ENCODE results near the gene CTU2. TPM values are rescaled to one million over a fixed set of nuclear protein-coding genes. Genes with fewer than 3 reads are reported as not detected.

Gene CTU2
- total and polyA plus RNA-seq, 10 of the 15 experiments (the other 5 are each of a cell fraction or from before 2014, with no cell fraction given): 0.32 to 44.5 (median 18.2) TPM

GRCh38 chr16:88696441-88696840, 9.9 kb upstream of the CTU2 start:
- no TSS peak for BruUV-seq (replicated peaks)
- POLR2A ChIA-PET: no interaction called here
- in situ Hi-C loops (cut with MboI): no loop called here
- DNase-seq (ENCODE audit: low read depth, low spot score) (no peak), FAIRE-seq (no peak), ATAC-seq (no peak)
- Histone ChIP-seq H3K9me3 (replicated peaks; ENCODE audit: control insufficient read depth, insufficient read depth, low read length) (no peaks in the 10 kb centered on the region), H3K36me3 (ENCODE audit: control insufficient read depth in 2 of 2, insufficient read depth in 2 of 2, low read length in 1 of 2) (peaks cover 0 to 7% of the 10 kb centered on the region in 2 experiments; a peak in 2 of 4 replicates), H3K27me3 (replicated peaks in 1 of 2; ENCODE audit: control insufficient read depth in 2 of 2, insufficient read depth in 2 of 2, low read length in 1 of 2) (no peaks in the 10 kb centered on the region), H3K4me1 (ENCODE audit: control insufficient read depth, insufficient read depth, low read length) (peaks cover 29% of the 10 kb centered on the region), H3K79me2 (ENCODE audit: control insufficient read depth, insufficient read depth, low read length) (peaks cover 6% of the 10 kb centered on the region), H3K4me2 (ENCODE audit: control insufficient read depth, insufficient read depth) (no peak overlapping the region), H3K9ac (ENCODE audit: control insufficient read depth, insufficient read depth, low read length) (no peak overlapping the region), H3K27ac (ENCODE audit: control insufficient read depth, insufficient read depth) (no peak overlapping the region), H4K20me1 (ENCODE audit: control insufficient read depth, insufficient read depth) (no peaks in the 10 kb centered on the region), H2AFZ (ENCODE audit: control insufficient read depth, low read depth, low read length) (no peak overlapping the region), H3K4me3 (no peak overlapping the region)
- CTCF ChIA-PET: interaction anchor here (0.6 kb wide), 1 partner anchor 46 kb away, joined by 3 read pairs; no protein-coding TSS in a partner anchor
- intact Hi-C loops (cut with micrococcal nuclease; ENCODE audit: unreplicated experiment): no loop called here
- WGBS (ENCODE audit: insufficient coverage, insufficient replicate concordance, low lambda C conversion rate, missing lambda C conversion rate): 86% methylated on average over 14 of the region's 14 CpGs
- RAD21 ChIA-PET (ENCODE audit: unreplicated experiment): no interaction called here
- SMC1A ChIA-PET (ENCODE audit: uncharacterized antibody, unreplicated experiment): no interaction called here
- TF ChIP-seq KAT2A (conservative IDR thresholded peaks at IDR 0.05; ENCODE audit: control insufficient read depth, low read depth, low read length) (no peak), ZNF24 (IDR thresholded peaks at IDR 0.05) (no peak), CBFB (IDR thresholded peaks at IDR 0.05; ENCODE audit: low read depth) (no peak), MTA2 (IDR thresholded peaks at IDR 0.05; ENCODE audit: low read depth) (no peak), EGR1 (IDR thresholded peaks at IDR 0.05; ENCODE audit: borderline replicate concordance in 1 of 2, low read depth in 2 of 2, low read length in 2 of 2) (no peak), HDAC2 (IDR thresholded peaks at IDR 0.05) (no peak), SMARCA5 (IDR thresholded peaks at IDR 0.05) (no peak), SIX5 (IDR thresholded peaks at IDR 0.05; ENCODE audit: low read depth, low read length, severe bottlenecking) (no peak), IRF4 (IDR thresholded peaks at IDR 0.05; ENCODE audit: low read depth, low read length) (no peak), SPI1 (IDR thresholded peaks at IDR 0.05; ENCODE audit: borderline replicate concordance, insufficient read depth, low read depth, low read length) (no peak), CBX5 (IDR thresholded peaks at IDR 0.05; ENCODE audit: low read depth) (no peak), ZBED1 (IDR thresholded peaks at IDR 0.05; ENCODE audit: borderline replicate concordance) (no peak), STAT1 (conservative IDR thresholded peaks at IDR 0.05) (no peak)
- TF ChIP-seq, protein P1, sequence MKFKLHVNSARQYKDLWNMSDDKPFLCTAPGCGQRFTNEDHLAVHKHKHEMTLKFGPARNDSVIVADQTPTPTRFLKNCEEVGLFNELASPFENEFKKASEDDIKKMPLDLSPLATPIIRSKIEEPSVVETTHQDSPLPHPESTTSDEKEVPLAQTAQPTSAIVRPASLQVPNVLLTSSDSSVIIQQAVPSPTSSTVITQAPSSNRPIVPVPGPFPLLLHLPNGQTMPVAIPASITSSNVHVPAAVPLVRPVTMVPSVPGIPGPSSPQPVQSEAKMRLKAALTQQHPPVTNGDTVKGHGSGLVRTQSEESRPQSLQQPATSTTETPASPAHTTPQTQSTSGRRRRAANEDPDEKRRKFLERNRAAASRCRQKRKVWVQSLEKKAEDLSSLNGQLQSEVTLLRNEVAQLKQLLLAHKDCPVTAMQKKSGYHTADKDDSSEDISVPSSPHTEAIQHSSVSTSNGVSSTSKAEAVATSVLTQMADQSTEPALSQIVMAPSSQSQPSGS (IDR thresholded peaks at IDR 0.05; ENCODE audit: low read length): no peak
- TF ChIP-seq, protein P2, sequence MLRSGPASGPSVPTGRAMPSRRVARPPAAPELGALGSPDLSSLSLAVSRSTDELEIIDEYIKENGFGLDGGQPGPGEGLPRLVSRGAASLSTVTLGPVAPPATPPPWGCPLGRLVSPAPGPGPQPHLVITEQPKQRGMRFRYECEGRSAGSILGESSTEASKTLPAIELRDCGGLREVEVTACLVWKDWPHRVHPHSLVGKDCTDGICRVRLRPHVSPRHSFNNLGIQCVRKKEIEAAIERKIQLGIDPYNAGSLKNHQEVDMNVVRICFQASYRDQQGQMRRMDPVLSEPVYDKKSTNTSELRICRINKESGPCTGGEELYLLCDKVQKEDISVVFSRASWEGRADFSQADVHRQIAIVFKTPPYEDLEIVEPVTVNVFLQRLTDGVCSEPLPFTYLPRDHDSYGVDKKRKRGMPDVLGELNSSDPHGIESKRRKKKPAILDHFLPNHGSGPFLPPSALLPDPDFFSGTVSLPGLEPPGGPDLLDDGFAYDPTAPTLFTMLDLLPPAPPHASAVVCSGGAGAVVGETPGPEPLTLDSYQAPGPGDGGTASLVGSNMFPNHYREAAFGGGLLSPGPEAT (IDR thresholded peaks at IDR 0.05; ENCODE audit: low read depth): no peak
- TF ChIP-seq, protein P3, sequence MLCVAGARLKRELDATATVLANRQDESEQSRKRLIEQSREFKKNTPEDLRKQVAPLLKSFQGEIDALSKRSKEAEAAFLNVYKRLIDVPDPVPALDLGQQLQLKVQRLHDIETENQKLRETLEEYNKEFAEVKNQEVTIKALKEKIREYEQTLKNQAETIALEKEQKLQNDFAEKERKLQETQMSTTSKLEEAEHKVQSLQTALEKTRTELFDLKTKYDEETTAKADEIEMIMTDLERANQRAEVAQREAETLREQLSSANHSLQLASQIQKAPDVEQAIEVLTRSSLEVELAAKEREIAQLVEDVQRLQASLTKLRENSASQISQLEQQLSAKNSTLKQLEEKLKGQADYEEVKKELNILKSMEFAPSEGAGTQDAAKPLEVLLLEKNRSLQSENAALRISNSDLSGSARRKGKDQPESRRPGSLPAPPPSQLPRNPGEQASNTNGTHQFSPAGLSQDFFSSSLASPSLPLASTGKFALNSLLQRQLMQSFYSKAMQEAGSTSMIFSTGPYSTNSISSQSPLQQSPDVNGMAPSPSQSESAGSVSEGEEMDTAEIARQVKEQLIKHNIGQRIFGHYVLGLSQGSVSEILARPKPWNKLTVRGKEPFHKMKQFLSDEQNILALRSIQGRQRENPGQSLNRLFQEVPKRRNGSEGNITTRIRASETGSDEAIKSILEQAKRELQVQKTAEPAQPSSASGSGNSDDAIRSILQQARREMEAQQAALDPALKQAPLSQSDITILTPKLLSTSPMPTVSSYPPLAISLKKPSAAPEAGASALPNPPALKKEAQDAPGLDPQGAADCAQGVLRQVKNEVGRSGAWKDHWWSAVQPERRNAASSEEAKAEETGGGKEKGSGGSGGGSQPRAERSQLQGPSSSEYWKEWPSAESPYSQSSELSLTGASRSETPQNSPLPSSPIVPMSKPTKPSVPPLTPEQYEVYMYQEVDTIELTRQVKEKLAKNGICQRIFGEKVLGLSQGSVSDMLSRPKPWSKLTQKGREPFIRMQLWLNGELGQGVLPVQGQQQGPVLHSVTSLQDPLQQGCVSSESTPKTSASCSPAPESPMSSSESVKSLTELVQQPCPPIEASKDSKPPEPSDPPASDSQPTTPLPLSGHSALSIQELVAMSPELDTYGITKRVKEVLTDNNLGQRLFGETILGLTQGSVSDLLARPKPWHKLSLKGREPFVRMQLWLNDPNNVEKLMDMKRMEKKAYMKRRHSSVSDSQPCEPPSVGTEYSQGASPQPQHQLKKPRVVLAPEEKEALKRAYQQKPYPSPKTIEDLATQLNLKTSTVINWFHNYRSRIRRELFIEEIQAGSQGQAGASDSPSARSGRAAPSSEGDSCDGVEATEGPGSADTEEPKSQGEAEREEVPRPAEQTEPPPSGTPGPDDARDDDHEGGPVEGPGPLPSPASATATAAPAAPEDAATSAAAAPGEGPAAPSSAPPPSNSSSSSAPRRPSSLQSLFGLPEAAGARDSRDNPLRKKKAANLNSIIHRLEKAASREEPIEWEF (IDR thresholded peaks at IDR 0.05; ENCODE audit: insufficient replicate concordance, low read depth, low read length): no peak

All from GM12878 (cell line).